ENCODE results near the gene TMEM171.

TMEM171 gene

DNA sequence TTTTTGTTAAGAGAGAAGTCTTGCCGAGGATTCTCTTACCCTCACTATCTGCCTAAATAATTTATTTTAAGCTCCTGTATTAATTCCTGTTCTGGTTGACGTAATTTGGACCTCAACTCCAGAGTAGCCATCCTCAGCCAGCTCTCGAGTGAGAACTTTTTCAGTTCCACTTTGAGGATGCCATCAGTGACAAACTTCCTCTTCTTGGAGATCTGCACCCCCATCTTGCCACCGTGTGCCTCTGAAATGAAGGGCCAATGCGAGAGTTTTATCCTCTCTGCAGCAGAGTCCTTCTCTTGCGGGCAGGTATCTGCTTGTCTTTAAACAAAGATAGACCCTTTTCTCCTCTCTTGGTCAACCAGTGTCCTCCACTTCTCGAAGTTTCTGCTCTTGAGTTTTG lies 33.1 kb downstream of the TMEM171 start:
- DNase-seq = no peak

GRCh38 chr5:73154208-73155006 lies 34.0 kb downstream of the TMEM171 start:
- no peak for DNase-seq

DNA sequence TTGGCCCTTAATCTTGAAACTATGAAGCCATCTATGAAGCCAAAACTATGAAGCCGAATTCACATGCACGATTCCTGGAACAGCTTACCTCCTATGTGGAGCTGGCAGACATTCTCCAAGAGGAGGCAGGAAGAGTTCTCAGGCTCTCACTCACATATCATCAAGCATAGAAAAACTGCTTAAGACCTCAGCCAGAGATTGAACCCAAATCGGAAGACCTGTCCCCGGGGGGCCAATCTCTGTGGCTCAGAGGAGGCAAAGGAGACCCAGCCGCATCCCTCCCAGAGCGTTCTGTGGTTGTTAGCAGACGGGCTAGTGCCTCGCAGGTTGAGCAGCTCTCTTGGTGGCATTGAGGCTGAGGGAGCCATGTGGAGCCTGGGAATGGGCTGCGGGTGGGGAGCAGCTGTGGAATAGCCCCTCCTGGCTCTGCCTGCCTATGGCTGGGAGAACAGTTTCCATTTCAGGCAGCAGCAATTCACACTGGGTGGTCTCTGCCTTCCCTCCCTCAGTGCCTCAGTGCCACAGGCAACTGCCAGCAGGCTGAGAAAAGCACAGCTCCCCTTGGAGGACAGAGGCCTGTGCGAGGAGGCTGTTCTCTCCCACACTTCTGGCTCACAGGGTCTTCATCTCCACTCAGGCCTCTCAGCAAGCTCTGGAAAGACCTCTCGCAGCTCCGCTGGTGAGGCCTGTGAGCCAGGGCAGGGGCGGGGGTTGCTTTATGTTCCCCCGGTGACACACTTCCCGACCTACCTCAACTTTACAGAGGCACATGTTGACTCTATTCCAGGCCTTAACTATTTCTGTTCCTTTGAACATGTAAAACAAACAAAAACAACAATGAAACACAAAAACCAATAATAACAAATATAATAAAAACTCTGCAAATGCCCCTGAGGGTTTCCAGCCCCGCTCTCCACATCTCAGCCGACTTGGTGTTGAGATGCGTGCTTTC lies 35.2 kb downstream of the TMEM171 start:
- no peak for DNase-seq

- no peak for DNase-seq
Observed at GRCh38 chr5:73157414-73158303, 37.3 kb downstream of the TMEM171 start.

DNA sequence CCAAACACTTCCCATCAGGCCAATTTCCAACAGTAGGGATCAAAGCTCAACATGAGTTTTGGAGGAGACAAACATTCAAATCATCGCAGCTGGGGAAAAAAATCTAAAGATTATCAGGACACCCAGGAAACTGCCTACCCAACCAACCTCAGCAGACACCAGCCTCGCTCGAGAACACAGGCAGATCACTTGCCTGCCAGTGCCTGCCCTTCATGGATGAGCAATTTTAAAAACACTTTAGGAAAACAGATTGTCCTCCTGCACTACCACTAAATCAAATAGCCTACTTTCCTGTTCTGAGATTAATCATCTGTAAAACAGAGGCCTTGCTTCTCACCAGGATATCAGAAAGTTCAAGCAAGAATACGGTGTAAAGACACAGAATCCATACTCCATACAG lies 37.9 kb downstream of the TMEM171 start:
- no peak for DNase-seq

DNA sequence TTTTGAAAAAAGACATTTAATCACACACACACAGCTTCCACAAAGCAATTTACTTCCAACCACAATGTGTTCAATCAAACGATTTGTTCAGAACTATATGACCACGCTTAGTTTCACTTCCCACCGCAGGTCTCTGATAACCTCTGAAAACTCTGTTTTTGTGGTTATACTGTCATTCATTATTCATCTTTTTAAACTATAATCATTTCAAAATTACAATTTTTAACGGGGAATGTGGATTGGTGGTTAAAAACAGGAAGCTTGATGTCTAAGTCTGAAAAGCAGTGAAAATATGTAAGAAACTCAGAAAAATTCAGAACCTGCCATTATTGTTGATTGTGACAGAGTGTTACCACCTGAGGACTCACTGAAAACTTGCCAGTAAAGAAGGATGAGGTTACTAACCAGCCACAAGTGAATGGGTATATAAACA lies 39.9 kb downstream of the TMEM171 start:
- DNase-seq = peak; percentile 90

DNA sequence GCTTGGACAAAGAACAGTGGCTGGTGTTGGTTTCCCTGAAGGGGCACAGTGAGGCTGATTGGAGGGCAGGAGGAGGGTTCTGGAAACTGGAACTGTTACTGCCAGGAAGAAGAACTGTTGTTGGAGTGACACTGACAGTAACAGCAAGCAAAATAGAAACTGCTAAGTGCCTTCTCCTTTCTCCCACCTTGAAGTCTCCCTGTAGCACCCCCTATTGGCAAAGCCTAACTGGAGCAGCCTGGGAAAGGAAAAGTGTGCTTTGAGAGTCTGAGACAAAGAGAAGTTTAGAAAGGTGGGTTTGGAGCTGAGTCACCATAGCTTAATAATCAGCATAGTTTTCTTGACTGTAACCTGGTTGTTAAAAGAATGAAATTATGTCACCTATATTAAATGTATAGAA lies 50.1 kb downstream of the TMEM171 start:
- peak; percentile 56 for DNase-seq

- DNase-seq = no peak
Observed at GRCh38 chr5:73171495-73171894, 51.1 kb downstream of the TMEM171 start.

- DNase-seq = no peak
Observed at GRCh38 chr5:73172951-73173350, 52.6 kb downstream of the TMEM171 start, which contains the start of gene TMEM174. Gene TMEM174, plus strand, starts transcription at chr5:73173193. Its CDS starts 51 bp downstream, at chr5:73173244.

DNA sequence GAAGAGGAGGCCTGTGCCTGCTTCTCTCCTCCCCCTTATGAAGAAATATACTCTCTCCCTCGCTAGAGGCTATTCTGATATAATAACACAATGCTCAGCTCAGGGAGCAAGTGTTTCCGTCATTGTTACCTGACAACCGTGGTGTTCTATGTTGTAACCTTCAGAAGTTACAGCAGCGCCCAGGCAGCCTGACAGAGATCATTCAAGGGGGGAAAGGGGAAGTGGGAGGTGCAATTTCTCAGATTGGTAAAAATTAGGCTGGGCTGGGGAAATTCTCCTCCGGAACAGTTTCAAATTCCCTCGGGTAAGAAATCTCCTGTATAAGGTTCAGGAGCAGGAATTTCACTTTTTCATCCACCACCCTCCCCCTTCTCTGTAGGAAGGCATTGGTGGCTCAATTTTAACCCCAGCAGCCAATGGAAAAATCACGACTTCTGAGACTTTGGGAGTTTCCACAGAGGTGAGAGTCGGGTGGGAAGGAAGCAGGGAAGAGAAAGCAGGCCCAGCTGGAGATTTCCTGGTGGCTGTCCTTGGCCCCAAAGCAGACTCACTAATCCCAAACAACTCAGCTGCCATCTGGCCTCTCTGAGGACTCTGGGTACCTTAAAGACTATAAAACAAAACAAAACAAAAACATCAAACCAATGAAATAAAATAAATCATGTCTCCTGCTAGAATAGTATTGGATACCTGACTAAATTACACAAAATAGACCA lies 53.9 kb downstream of the TMEM171 start:
- DNase-seq = no peak

GRCh38 chr5:73176250-73176649 lies 55.9 kb downstream of the TMEM171 start:
- no peak for DNase-seq

GRCh38 chr5:73178265-73178664 lies 57.9 kb downstream of the TMEM171 start:
- no peak for DNase-seq

DNA sequence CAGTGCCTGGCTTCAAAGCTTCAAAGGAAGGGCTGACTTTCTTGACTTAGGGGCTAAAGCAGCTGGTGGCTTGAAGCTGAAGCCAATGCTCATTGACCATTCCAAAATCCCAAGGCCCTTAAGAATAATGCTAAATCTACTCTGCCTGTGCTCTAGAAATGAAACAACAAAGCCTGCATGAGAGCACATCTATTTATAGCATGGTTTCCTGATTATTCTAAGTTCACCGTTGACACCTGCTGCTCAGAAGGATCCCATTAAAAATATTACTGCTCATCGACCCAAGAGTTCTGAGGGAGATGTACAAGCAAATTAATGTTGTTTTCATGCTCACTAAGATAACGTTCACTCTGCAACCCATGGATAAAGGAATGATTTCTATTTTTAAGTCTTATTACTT lies 59.4 kb downstream of the TMEM171 start:
- DNase-seq = no peak

DNA sequence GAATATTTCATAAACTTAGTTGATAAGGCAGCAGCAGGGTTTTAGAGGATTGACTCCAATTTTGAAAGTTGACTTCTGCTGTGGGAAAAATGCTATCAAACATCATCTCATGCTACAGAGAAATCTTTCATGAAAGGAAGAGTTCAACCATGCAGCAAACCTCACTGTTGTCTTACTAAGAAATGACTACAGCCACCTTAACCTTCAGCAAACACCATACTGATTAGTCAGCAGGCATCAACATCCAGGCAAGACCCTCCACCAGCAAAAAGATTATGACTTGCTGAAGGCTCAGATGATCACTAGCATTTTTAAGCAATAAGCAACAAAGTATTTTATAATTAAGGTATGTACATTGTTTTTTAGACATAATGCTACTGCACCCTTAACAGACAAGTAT lies 60.2 kb downstream of the TMEM171 start:
- DNase-seq = no peak

All from OCI-M1 (cell line).